ENCODE measurements around the gene CACNG5. TPM values are rescaled to one million over a fixed set of nuclear protein-coding genes. Genes with fewer than 3 reads are reported as not detected.
A peak's percentile ranks its signal among the peaks of the same experiment; 100 is the strongest.

The CACNG5 gene
- total RNA-seq, 3 donors from 2014 or later (not counting 1 experiment from before 2014, with no cell fraction given) = not detected

DNA sequence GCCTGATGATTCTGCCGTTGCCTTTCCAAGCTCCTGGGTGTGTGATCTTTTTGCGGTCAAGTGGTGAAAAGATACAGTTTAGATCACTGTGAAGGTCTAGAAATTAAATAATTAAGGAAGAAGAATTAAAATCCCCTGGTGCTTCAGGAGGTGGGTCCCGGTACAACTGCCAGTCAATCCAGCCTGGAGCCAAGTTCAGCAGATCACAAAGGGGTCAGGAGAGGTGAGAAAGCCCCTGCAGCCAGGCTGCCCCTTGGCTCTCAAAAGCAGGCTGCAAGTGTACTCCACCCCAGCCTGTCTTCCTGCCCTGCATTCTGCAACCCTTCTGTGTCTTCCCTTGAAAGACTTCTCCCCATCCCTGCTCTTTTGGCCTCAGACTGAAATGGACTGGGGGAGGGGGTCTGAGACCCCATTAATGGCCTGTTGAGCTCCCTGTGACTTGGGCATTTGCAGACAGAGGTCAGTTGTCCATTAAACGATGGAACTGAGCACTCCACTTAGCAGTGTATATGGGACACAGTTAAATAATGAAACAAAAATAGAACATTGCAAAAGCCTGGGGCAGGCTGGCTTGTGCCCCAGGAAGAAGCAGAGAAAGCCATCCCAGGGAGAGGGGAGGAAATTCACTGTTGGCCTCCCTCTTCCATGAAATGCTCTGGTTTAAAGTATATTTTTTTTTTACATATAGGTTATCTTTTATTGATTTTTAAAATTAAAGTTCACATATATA, 15.1 kb downstream of the CACNG5 start:
- H3K4me3 Mint-ChIP-seq = no peak overlapping the region
- Histone ChIP-seq H3K27ac (ENCODE audit: low read length) (no peak overlapping the region), H3K27me3 (ENCODE audit: control insufficient read depth, insufficient read depth, low read length) (no peaks in the 10 kb centered on the region), H3K36me3 (ENCODE audit: control insufficient read depth, insufficient read depth, low read length) (no peaks in the 10 kb centered on the region), H3K9me3 (ENCODE audit: control insufficient read depth, insufficient read depth, low read length) (no peaks in the 10 kb centered on the region), H3K4me1 (ENCODE audit: control insufficient read depth, insufficient read depth, low read length) (no peaks in the 10 kb centered on the region), H3K4me3 (ENCODE audit: low read length) (no peak overlapping the region)
- 87% methylated on average over 3 of the region's 4 CpGs for WGBS (ENCODE audit: insufficient coverage)
- no peaks in the 10 kb centered on the region for H3K9me3 Mint-ChIP-seq
- intact Hi-C loops (cut with micrococcal nuclease) = loop anchor here (10.0 kb wide), 1 partner anchor 1415 kb away; no protein-coding TSS in a partner anchor
- TF ChIP-seq, protein P1, sequence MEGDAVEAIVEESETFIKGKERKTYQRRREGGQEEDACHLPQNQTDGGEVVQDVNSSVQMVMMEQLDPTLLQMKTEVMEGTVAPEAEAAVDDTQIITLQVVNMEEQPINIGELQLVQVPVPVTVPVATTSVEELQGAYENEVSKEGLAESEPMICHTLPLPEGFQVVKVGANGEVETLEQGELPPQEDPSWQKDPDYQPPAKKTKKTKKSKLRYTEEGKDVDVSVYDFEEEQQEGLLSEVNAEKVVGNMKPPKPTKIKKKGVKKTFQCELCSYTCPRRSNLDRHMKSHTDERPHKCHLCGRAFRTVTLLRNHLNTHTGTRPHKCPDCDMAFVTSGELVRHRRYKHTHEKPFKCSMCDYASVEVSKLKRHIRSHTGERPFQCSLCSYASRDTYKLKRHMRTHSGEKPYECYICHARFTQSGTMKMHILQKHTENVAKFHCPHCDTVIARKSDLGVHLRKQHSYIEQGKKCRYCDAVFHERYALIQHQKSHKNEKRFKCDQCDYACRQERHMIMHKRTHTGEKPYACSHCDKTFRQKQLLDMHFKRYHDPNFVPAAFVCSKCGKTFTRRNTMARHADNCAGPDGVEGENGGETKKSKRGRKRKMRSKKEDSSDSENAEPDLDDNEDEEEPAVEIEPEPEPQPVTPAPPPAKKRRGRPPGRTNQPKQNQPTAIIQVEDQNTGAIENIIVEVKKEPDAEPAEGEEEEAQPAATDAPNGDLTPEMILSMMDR (IDR thresholded peaks at IDR 0.05) = no peak
- no peaks in the 10 kb centered on the region for H3K36me3 Mint-ChIP-seq
- ATAC-seq = no peak
- H3K27me3 Mint-ChIP-seq (ENCODE audit: low read depth in 2 of 2) = peaks cover 4 to 19% of the 10 kb centered on the region in 2 donors
- H3K27ac Mint-ChIP-seq = no peak overlapping the region
- DNase-seq = no peak
- H3K4me1 Mint-ChIP-seq = no peaks in the 10 kb centered on the region

DNA sequence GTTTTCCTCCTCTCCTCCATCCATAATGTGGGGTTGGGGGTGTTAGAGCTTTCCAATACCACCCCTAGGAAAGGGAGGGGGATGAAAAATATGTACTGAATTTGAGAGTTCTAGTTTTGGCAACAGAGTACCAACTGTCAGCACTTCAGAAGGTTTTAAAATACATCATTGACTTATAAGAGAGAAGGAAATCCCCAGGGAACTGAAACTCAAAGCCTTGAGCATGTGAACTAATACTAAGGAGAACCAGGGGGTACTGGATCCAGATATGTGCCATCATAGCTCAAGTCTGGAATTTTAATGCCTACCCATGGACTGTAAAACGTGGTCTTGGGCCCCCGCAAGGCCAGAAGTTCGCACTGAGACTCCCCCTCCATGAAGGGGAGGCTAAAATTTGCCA, 15.8 kb downstream of the CACNG5 start:
- no peaks in the 10 kb centered on the region for H3K36me3 ChIP-seq (ENCODE audit: control insufficient read depth, insufficient read depth, low read length)
- no peaks in the 10 kb centered on the region for H3K4me1 ChIP-seq (ENCODE audit: control insufficient read depth, insufficient read depth, low read length)
- H3K4me3 ChIP-seq (ENCODE audit: low read length) = no peak overlapping the region
- TF ChIP-seq, protein P1 (IDR thresholded peaks at IDR 0.05) = no peak
- H3K9me3 ChIP-seq (ENCODE audit: control insufficient read depth, insufficient read depth, low read length) = no peaks in the 10 kb centered on the region
- Mint-ChIP-seq H3K27ac (no peak overlapping the region), H3K36me3 (no peaks in the 10 kb centered on the region), H3K4me3 (no peak overlapping the region), H3K4me1 (no peaks in the 10 kb centered on the region), H3K9me3 (no peaks in the 10 kb centered on the region), H3K27me3 (ENCODE audit: low read depth in 2 of 2) (peaks cover 4 to 19% of the 10 kb centered on the region in 2 donors)
- no peaks in the 10 kb centered on the region for H3K27me3 ChIP-seq (ENCODE audit: control insufficient read depth, insufficient read depth, low read length)
- H3K27ac ChIP-seq (ENCODE audit: low read length) = no peak overlapping the region
- no peak for ATAC-seq
- no peak for DNase-seq
- intact Hi-C loops (cut with micrococcal nuclease) = loop anchor here (10.0 kb wide), 1 partner anchor 1416 kb away; no protein-coding TSS in a partner anchor
- WGBS (ENCODE audit: insufficient coverage) = 58% methylated on average over 2 of the region's 3 CpGs

DNA sequence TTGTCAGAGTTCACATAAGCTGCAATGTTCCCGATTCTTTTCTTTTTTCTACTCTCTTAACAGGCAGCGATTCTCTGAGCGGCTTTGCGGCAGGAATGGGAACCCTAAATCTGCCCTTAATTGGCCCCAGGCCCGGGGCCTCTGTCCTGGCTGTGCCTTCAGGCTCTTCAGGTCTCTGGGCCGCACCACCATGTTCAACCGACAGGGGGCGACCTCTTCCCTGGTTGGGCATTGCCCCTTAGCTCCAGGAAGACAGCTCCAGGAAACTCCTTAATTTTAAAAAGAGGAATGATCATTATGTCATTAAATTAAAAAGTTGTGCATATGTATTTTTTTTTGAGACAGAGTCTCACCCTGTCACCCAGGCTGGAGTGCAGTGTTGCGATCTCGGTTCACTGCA, 20.3 kb downstream of the CACNG5 start:
- Mint-ChIP-seq H3K36me3 (no peaks in the 10 kb centered on the region), H3K4me1 (no peaks in the 10 kb centered on the region), H3K27me3 (ENCODE audit: low read depth in 2 of 2) (peaks cover 10 to 16% of the 10 kb centered on the region in 2 donors), H3K4me3 (no peak overlapping the region), H3K9me3 (no peaks in the 10 kb centered on the region), H3K27ac (no peak overlapping the region)
- no peaks in the 10 kb centered on the region for H3K27me3 ChIP-seq (ENCODE audit: control insufficient read depth, insufficient read depth, low read length)
- 80% methylated on average over 10 of the region's 10 CpGs for WGBS (ENCODE audit: insufficient coverage)
- ATAC-seq (no peak), DNase-seq (peak in 1 of 2 donors; percentile 37)
- H3K4me1 ChIP-seq (ENCODE audit: control insufficient read depth, insufficient read depth, low read length) = no peaks in the 10 kb centered on the region
- TF ChIP-seq, protein P1 (IDR thresholded peaks at IDR 0.05) = peak; percentile 45
- no peaks in the 10 kb centered on the region for H3K36me3 ChIP-seq (ENCODE audit: control insufficient read depth, insufficient read depth, low read length)
- no peak overlapping the region for H3K4me3 ChIP-seq (ENCODE audit: low read length)
- no peak overlapping the region for H3K27ac ChIP-seq (ENCODE audit: low read length)
- no peaks in the 10 kb centered on the region for H3K9me3 ChIP-seq (ENCODE audit: control insufficient read depth, insufficient read depth, low read length)
- intact Hi-C loops (cut with micrococcal nuclease) = loop anchor here (10.0 kb wide), 1 partner anchor 1420 kb away; no protein-coding TSS in a partner anchor

Data from natural killer cell (primary cell).